ENCODE measurements around the gene GGTLC1. TPM values are rescaled to one million over a fixed set of nuclear protein-coding genes. Genes with fewer than 3 reads are reported as not detected.

Gene GGTLC1
- total RNA-seq, 1 experiment from 2014 or later = not detected

GRCh38 chr20:24022621-24023180, 34.1 kb upstream of the GGTLC1 start:
- H3K27ac ChIP-seq (ENCODE audit: insufficient read length, low read depth, low read length) = no peak overlapping the region
- H3K9me3 ChIP-seq (ENCODE audit: control insufficient read depth, low read depth, low read length) = no peaks in the 10 kb centered on the region
- no peak overlapping the region for H2BK20ac ChIP-seq (ENCODE audit: low read depth, low read length, poor library complexity, severe bottlenecking)
- no peak overlapping the region for H2BK5ac ChIP-seq (ENCODE audit: insufficient read length, low read length)
- H3K4me3 Mint-ChIP-seq = no peak overlapping the region
- no peaks in the 10 kb centered on the region; a peak in 1 of 5 replicates for H3K9me3 Mint-ChIP-seq
- H4K91ac ChIP-seq (ENCODE audit: insufficient read length, low read depth, low read length) = no peak overlapping the region
- H2AK5ac ChIP-seq (ENCODE audit: insufficient read length, low read length) = no peak overlapping the region
- H3K27me3 Mint-ChIP-seq (ENCODE audit: low read depth) = peaks cover 2% of the 10 kb centered on the region; the same call in 1 of the 2 replicates
- H4K20me1 ChIP-seq (ENCODE audit: control insufficient read depth, insufficient read depth, insufficient read length) = no peaks in the 10 kb centered on the region
- no peaks in the 10 kb centered on the region for H3K36me3 Mint-ChIP-seq (ENCODE audit: insufficient read depth in 1 of 3, low read depth in 3 of 3)
- no peaks in the 10 kb centered on the region for H3K23me2 ChIP-seq (ENCODE audit: insufficient read length, low read depth, low read length, poor library complexity, severe bottlenecking)
- no peak for TF ChIP-seq CTCF (conservative IDR thresholded peaks at IDR 0.05)
- H3T11ph ChIP-seq (ENCODE audit: low read length) = no peak overlapping the region
- no peak overlapping the region for H3K27ac Mint-ChIP-seq
- WGBS (ENCODE audit: extremely low coverage, insufficient read length, low lambda C conversion rate) = no CpG with 5 or more reads among the region's 4 CpGs
- H4K5ac ChIP-seq (ENCODE audit: insufficient read length, low read depth, low read length) = no peak overlapping the region
- H2BK12ac ChIP-seq (ENCODE audit: insufficient read length, low read depth, low read length) = no peak overlapping the region
- H3K18ac ChIP-seq (ENCODE audit: insufficient read length, low read depth, low read length) = no peak overlapping the region
- no peaks in the 10 kb centered on the region for H3K4me1 ChIP-seq (ENCODE audit: insufficient read depth, low read length)
- H3K23ac ChIP-seq (ENCODE audit: insufficient read length, low read depth, low read length) = no peak overlapping the region
- no peaks in the 10 kb centered on the region for H3K79me2 ChIP-seq (ENCODE audit: insufficient read depth, low read length)
- H3K4ac ChIP-seq (ENCODE audit: low read depth, low read length) = no peak overlapping the region
- H3K4me2 ChIP-seq (ENCODE audit: insufficient read depth, insufficient read length, low read length) = no peak overlapping the region
- H2BK120ac ChIP-seq (ENCODE audit: low read depth, low read length, poor library complexity, severe bottlenecking) = no peak overlapping the region
- H2BK15ac ChIP-seq (ENCODE audit: low read depth, low read length) = no peak overlapping the region
- no peak overlapping the region for H3K14ac ChIP-seq (ENCODE audit: insufficient read depth, low read length)
- no peak overlapping the region for H4K8ac ChIP-seq (replicated peaks; ENCODE audit: insufficient read length, low read depth, low read length)
- H3K27me3 ChIP-seq (ENCODE audit: insufficient read depth, low read length) = no peaks in the 10 kb centered on the region
- no peak overlapping the region for H3K56ac ChIP-seq (ENCODE audit: insufficient read length, low read depth, low read length)
- no peak overlapping the region for H3K9ac ChIP-seq (ENCODE audit: extremely low read depth, insufficient read length, low read length)
- peaks cover 0 to 4% of the 10 kb centered on the region in 2 experiments; a peak in 1 of 4 replicates for H3K4me1 Mint-ChIP-seq
- no peak for DNase-seq
- no peaks in the 10 kb centered on the region for H3K79me1 ChIP-seq (ENCODE audit: insufficient read depth, low read depth, low read length, poor library complexity, severe bottlenecking)
- no peak overlapping the region for H2AFZ ChIP-seq (ENCODE audit: low read length)
